ENCODE data around the gene FKBP11. TPM values are rescaled to one million over a fixed set of nuclear protein-coding genes. Genes with fewer than 3 reads are reported as not detected.

FKBP11 gene
- total RNA-seq, 2 experiments from 2014 or later: 82.3 to 85.9 TPM

GRCh38 chr12:48961801-48962200 is 36.5 kb upstream of the FKBP11 start:
- Histone ChIP-seq H3K4me1 (ENCODE audit: insufficient read depth, low read length) (peaks cover 11% of the 10 kb centered on the region), H3K36me3 (ENCODE audit: insufficient read depth, low read length) (no peaks in the 10 kb centered on the region), H3K9me3 (ENCODE audit: control insufficient read depth in 1 of 2, insufficient read depth in 1 of 2, low read length in 2 of 2) (no peaks in the 10 kb centered on the region), H3K27ac (ENCODE audit: low read depth in 1 of 2, low read length in 2 of 2) (no peak overlapping the region), H3K4me3 (ENCODE audit: low read length) (no peak overlapping the region), H3K27me3 (ENCODE audit: control insufficient read depth in 1 of 2, insufficient read depth in 2 of 2, low read length in 2 of 2) (no peaks in the 10 kb centered on the region)
- no peak for TF ChIP-seq CTCF (IDR thresholded peaks at IDR 0.05)
- ATAC-seq (ENCODE audit: poor library complexity) (no peak), DNase-seq (no peak)
- intact Hi-C loops (cut with DNase I, micrococcal nuclease): loop anchor here in 1 of 2 experiments (1.0 kb wide), 1 partner anchor 38 kb away; no protein-coding TSS in a partner anchor
- Mint-ChIP-seq H3K4me3 (no peak overlapping the region), H3K27me3 (peaks cover 10% of the 10 kb centered on the region), H3K27ac (no peak overlapping the region), H3K36me3 (ENCODE audit: low read depth) (peaks cover 8% of the 10 kb centered on the region), H3K9me3 (no peaks in the 10 kb centered on the region), H3K4me1 (ENCODE audit: low read depth) (peaks cover 13% of the 10 kb centered on the region)
- ChIA-PET POLR2A (no interaction called here), CTCF (interaction anchor here (0.8 to 1.6 kb wide), 2 partner anchors 16 to 26 kb away, joined by 3 to 4 read pairs; partner anchors contain the start of gene WNT1)

- H3K27ac ChIP-seq (ENCODE audit: low read depth in 1 of 2, low read length in 2 of 2): no peak overlapping the region
- intact Hi-C loops (cut with DNase I, micrococcal nuclease): no loop called here
- ChIA-PET POLR2A (no interaction called here), CTCF (interaction anchor here (0.8 to 1.6 kb wide), 2 partner anchors 17 to 27 kb away, joined by 3 to 4 read pairs; partner anchors contain the start of gene WNT1)
- H3K4me1 ChIP-seq (ENCODE audit: insufficient read depth, low read length): peaks cover 16% of the 10 kb centered on the region
- H3K27me3 ChIP-seq (ENCODE audit: control insufficient read depth in 1 of 2, insufficient read depth in 2 of 2, low read length in 2 of 2): no peaks in the 10 kb centered on the region
- Mint-ChIP-seq H3K27ac (no peak overlapping the region), H3K27me3 (peaks cover 10% of the 10 kb centered on the region), H3K36me3 (ENCODE audit: low read depth) (peaks cover 13% of the 10 kb centered on the region), H3K9me3 (no peaks in the 10 kb centered on the region), H3K4me1 (ENCODE audit: low read depth) (peaks cover 17% of the 10 kb centered on the region), H3K4me3 (no peak overlapping the region)
- H3K36me3 ChIP-seq (ENCODE audit: insufficient read depth, low read length): no peaks in the 10 kb centered on the region
- no peak for DNase-seq
- ATAC-seq (ENCODE audit: poor library complexity): no peak
- no peak for TF ChIP-seq CTCF (IDR thresholded peaks at IDR 0.05)
- H3K4me3 ChIP-seq (ENCODE audit: low read length): no peak overlapping the region
- no peaks in the 10 kb centered on the region for H3K9me3 ChIP-seq (ENCODE audit: control insufficient read depth in 1 of 2, insufficient read depth in 1 of 2, low read length in 2 of 2)
Measured at GRCh38 chr12:48961331-48961730, 36.0 kb upstream of the FKBP11 start.

GRCh38 chr12:48960834-48961233 is 35.5 kb upstream of the FKBP11 start:
- peaks cover 22% of the 10 kb centered on the region for H3K4me1 Mint-ChIP-seq (ENCODE audit: low read depth)
- CTCF ChIA-PET: interaction anchor here (0.8 to 1.6 kb wide), 2 partner anchors 17 to 27 kb away, joined by 3 to 4 read pairs; partner anchors contain the start of gene WNT1
- Histone ChIP-seq H3K27ac (ENCODE audit: low read depth in 1 of 2, low read length in 2 of 2) (no peak overlapping the region), H3K4me1 (ENCODE audit: insufficient read depth, low read length) (peaks cover 21% of the 10 kb centered on the region), H3K36me3 (ENCODE audit: insufficient read depth, low read length) (no peaks in the 10 kb centered on the region), H3K9me3 (ENCODE audit: control insufficient read depth in 1 of 2, insufficient read depth in 1 of 2, low read length in 2 of 2) (no peaks in the 10 kb centered on the region), H3K27me3 (ENCODE audit: control insufficient read depth in 1 of 2, insufficient read depth in 2 of 2, low read length in 2 of 2) (no peaks in the 10 kb centered on the region), H3K4me3 (ENCODE audit: low read length) (no peak overlapping the region)
- TF ChIP-seq CTCF (IDR thresholded peaks at IDR 0.05): no peak
- POLR2A ChIA-PET: interaction anchor here (0.7 kb wide), 1 partner anchor 8 kb away, joined by 3 read pairs; no protein-coding TSS in a partner anchor
- peaks cover 10% of the 10 kb centered on the region for H3K27me3 Mint-ChIP-seq
- DNase-seq (no peak), ATAC-seq (ENCODE audit: poor library complexity) (no peak)
- no peak overlapping the region for H3K27ac Mint-ChIP-seq
- no peaks in the 10 kb centered on the region for H3K9me3 Mint-ChIP-seq
- H3K36me3 Mint-ChIP-seq (ENCODE audit: low read depth): peaks cover 14% of the 10 kb centered on the region
- intact Hi-C loops (cut with DNase I, micrococcal nuclease): no loop called here
- H3K4me3 Mint-ChIP-seq: peak overlapping the region; percentile 23

Measured in CD4-positive, alpha-beta T cell (primary cell).